SK-N-DZ (cell line): ENCODE measurements around the gene FLYWCH1.
"Not testable (repeated sequence)": the region's sequence is repeated elsewhere in the genome, so short reads cannot be mapped to it uniquely, and the experiment has no call there.

Experiments used
- DNase-seq: peaks from one replicate; pipeline ENCODE4 v3.0.0-alpha.2; 2015; ENCODE audit warnings: low spot score

Gene FLYWCH1

DNA sequence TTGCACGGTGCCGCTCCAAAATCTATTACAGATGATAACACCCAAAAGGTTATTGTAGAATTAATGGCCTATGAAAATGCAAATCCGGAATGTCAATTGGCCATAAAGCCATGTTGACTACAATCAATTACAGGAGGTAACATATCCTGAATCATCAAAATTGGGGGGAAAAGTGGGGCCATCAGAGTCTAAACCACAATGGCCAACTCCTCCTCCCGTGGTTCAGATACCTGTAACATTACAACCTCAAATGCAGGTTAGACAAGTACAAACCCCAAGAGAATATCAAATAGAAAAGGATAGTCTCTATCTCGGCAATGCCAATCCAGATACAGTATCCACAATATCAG, 14.9 kb downstream of the FLYWCH1 start:
- DNase-seq = no peak

DNA sequence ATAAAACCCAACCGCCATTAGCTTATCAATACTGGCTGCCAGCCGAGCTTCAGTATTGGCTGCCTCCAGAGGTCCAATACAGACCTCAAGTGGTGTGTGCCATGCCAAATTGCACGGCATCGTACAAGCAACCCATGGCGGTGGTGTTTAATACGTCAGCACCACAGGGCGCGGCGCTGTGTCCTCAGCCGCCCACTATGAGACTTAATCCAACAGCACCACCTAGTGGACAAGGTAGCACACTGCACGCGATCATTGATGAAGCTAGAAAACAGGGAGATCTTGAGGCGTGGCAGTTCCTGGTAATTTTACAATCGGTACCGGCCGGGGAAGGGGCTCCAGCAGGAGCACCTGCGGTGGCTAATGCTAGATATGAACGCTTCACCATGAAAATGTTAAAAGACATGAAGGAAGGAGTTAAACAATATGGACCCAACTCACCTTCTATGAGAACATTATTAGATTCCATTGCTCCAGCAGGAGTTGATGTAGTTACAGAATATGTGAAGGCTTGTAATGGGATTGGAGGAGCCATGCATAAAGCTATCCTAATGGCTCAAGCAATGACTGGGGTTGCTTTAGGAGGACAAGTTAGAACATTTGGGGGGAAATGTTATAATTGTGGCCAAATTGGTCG, 15.4 kb downstream of the FLYWCH1 start:
- peak; percentile 86 for DNase-seq

DNA sequence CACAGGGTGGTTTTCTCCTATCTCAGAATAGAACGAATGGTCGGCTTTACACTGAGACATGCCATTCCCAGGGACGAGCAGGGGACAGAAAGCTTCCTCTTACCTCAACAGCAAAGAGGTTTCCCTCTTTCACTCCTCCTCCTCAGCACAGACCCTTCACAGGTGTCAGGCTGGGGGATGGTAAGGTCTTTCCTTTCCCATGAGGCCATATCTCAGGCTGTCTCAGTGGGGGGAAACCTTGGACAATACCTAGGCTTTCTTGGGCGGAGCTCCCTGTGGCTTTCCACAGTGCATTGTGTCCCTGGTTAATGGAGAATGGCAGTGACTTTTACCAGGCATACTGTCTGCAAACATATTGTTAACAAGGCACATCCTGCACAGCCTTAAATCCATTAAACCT, 16.4 kb downstream of the FLYWCH1 start:
- DNase-seq = not testable (repeated sequence)

DNA sequence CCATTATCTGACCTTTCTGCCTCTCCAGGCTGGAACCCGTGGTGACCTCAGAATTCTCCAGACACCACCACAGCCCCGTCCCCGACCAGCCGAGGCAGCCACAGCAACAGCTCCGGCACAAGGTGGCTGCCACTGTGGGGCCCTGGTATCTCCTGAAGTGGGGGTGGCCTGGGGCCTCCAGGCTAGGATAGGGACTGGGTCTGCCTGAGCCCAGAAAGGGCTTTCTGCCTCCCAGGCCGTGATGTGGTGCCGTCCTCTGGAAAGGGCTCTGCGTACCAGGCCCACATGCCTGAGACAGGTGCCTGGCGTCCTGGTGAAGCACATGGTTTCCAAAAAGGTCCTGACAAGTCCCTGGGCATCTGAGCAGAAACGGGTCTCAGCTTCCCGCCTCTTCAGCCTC, 17.1 kb downstream of the FLYWCH1 start:
- DNase-seq = no peak

DNA sequence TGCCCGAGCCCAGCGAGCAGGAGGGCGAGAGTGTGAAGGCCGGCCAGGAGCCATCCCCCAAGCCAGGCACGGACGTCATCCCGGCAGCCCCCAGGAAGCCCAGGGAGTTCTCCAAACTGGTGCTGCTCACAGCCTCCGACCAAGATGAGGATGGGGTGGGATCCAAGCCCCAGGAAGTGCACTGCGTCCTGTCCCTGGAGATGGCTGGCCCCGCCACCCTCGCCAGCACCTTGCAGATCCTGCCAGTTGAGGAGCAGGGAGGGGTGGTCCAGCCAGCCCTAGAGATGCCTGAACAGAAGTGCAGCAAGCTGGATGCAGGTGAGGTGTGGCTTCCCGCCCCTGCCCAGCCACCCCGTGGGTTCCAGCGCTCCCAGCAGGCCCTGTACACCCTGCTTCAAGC, 18.0 kb downstream of the FLYWCH1 start:
- DNase-seq = no peak

DNA sequence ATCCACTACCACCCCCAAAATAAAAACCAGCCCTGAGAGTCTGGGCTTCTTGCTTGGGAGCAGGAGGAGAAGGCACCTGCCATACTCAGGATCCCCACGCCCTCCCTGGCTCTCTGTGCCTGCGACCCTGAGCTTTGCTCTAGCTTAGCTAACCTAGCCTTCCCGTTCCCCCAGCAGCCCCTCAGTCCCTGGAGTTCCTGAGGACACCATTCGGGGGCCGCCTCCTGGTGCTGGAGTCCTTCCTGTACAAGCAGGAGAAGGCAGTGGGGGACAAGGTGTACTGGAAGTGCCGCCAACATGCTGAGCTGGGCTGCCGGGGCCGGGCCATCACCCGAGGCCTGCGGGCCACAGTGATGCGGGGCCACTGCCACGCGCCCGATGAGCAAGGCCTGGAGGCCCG, 18.5 kb downstream of the FLYWCH1 start:
- DNase-seq = no peak

DNA sequence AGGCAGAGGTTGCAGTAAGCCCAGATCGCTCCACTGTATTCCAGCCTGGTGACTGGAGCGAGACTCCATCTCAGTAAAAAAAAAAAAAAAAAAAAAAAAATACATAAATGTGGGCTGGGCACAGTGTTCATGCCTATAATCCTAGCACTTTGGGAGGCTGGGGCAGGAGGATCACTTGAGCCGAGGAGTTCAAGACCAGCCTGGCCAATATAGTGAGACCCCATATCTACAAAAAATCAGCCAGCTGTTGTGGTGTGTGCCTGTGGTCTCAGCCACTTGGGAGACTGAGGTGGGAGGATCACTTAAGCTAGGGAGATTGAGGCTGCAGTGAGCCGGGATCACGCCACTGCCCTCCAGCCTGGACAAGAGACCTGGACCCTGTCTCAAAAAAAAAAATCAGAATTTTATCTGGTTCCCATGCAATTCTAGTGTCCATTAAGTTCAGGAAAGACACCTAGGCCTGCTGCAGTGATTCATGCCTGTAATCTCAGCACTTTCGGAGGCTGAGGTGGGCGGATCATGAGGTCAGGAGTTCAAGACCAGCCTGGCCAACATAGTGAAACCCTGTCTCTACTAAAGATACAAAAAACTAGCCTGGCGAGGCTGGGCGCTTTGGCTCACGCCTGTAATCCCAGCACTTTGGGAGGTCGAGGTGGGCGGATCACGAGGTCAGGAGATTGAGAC, 19.6 kb downstream of the FLYWCH1 start:
- not testable (repeated sequence) for DNase-seq

DNA sequence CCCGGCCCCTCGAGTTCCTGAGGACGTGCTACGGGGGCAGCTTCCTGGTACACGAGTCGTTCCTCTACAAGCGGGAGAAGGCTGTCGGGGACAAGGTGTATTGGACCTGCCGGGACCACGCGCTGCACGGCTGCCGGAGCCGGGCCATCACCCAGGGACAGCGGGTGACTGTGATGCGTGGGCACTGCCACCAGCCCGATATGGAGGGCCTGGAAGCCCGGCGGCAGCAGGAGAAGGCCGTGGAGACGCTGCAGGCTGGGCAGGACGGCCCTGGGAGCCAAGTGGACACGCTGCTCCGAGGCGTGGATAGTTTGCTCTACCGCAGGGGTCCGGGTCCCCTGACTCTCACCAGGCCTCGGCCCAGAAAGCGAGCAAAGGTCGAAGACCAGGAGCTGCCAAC, 21.4 kb downstream of the FLYWCH1 start:
- DNase-seq = no peak

DNA sequence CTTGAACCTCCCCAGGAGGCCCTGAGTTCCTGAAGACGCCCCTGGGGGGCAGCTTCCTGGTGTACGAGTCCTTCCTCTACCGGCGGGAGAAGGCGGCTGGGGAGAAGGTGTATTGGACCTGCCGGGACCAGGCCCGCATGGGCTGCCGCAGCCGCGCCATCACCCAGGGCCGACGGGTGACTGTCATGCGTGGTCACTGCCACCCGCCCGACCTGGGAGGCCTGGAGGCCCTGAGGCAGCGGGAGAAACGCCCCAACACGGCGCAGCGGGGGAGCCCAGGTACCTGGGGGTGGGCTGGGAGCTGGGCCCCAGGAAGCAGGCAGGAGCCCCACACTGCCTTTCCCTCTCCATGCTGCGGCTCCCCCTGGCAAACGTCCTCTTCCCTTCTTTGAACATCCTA, 22.0 kb downstream of the FLYWCH1 start:
- DNase-seq = no peak

DNA sequence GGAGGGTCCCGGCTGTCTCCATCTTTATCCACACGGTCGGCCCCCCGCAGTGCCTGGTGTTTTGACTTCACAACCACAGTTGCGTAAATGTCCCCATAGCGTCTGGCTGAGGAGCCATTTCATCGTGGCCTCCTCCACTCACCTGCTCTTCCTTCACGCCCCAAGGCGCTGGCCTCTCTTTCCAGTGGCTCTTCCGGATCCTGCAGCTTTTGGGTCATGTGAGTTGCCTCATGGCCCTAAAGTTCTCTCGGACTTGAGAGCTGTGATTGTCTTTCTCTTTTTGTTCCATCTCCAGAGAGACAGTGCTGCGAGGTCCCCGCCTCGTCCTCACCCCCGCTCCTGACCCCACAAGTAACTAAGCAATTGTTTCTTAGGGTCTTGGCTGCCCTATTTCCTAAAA, 22.7 kb downstream of the FLYWCH1 start:
- no peak for DNase-seq

DNA sequence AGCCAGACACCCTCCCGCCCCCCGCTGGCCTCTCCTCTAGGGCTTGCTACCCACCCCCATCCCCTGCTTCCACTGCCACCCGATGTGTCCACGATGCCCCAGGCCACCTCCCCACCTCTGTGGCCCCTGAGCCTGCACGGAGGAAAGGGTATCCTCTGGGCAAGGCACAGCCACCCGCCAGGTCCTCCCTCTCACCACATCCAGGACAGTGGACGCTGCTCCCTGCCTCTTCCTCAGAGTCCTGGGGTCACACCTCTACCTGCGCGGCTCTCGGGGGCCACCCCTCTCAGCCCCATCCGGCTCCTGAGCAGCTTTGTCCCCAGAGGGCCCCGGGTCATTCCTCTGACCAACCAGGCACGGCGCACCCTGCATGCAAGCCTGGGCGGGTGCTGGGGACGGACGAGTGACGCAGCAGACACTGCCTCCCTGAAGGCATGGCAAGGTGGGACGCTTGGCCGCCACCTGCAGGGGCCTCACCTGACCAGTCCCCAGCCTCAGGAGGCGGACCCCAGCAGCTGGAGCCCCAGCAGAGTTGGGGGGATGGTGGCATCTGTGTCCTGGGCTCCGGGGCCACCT, 24.8 kb downstream of the FLYWCH1 start:
- DNase-seq = no peak

DNA sequence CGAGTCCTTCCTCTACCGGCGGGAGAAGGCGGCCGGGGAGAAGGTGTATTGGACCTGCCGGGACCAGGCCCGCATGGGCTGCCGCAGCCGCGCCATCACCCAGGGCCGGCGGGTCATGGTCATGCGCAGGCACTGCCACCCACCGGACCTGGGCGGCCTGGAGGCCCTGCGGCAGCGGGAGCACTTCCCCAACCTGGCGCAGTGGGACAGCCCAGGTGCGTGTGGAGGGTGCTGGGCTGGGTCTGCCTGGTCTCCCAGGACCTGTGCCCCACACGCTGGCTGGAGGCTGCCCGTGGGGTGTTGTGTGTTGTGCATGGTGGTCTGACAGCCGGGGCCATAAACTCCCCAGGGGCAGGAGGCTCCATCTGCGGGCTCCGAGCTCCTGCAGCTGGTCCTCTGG, 25.4 kb downstream of the FLYWCH1 start:
- no peak for DNase-seq

DNA sequence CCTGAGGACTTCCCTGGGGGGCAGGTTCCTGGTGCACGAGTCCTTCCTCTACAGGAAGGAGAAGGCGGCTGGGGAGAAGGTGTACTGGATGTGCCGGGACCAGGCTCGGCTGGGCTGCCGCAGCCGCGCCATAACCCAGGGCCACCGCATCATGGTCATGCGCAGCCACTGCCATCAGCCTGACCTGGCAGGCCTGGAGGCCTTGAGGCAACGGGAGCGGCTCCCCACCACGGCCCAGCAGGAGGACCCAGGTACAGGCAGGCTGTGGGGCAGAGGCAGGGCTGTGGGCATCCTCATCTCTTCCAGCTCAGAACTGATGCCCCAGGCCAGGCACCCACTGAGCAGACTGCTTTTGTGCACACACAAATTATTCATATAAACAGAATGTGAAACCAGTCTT, 26.5 kb downstream of the FLYWCH1 start:
- DNase-seq = no peak

DNA sequence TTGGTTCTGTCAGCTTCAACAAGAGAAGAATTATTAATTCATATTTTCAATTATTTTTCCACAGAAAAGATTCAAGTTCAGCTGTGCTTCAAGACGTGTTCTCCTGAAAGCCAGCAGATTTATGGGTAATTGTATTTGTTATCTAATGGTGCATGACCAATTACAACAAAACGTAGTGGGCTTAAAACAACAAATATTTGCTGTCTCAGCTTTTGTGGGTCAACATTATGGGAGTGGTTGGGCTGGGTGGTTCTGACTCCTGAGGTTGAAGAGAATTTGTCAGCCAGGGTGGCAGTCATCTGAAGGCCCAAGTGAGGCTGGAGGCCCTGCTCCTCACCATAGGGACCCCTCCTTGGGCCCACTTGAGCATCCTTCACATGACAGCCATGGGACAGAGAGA, 28.2 kb downstream of the FLYWCH1 start:
- no peak for DNase-seq

DNA sequence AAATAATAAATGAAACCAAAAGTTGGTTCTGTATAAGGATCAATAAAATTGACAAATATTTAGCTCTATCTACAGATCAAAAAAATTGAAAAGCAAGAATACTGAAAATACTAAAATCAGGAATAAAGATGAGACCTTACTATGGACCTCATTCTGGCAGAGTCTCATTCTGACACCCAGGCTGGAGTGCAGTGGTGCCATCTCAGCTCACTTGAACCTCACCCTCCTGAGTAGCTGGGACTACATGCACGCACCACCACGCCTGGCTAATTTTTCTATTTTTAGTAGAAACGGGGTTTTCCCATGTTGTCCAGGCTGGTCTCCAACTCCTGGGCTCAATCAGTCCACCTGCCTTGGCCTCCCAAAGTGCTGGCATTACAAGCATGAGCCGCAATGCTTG, 30.3 kb downstream of the FLYWCH1 start:
- DNase-seq = no peak

DNA sequence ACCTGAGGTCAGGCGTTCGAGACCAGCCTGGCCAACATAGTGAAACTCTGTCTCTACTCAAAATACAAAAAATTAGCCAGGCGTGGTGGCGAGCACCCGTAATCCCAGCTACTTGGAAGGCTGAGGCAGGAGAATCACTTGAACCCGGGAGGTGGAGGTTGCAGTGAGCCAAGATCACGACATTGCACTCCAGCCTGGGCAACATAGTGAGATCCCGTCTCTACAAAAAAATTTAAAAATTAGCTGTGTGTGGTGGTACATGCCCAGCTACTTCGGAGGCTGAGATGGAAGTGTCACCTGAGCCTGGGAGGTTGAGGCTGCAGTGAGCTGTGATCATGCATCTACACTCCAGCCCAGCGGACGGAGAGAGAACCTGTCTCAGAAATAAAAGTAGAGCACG, 32.0 kb downstream of the FLYWCH1 start:
- not testable (repeated sequence) for DNase-seq

DNA sequence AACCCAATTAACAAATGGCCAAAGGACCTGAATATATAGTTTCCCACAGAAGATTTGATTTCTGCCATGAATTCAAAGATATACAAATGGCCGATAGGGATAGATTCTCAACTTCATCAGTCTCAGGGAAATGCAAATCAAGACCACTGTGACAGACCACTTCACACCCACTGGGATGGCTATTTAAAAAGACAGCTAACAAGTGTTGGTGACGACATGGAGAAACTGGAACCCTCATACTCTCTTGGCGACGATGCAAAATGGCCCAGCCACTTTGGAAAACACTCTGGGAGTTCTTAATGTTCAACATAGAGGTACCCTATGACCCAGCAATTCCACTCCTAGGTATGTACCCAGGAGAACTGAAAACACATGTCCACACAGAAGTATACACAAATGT, 34.9 kb downstream of the FLYWCH1 start:
- no peak for DNase-seq

DNA sequence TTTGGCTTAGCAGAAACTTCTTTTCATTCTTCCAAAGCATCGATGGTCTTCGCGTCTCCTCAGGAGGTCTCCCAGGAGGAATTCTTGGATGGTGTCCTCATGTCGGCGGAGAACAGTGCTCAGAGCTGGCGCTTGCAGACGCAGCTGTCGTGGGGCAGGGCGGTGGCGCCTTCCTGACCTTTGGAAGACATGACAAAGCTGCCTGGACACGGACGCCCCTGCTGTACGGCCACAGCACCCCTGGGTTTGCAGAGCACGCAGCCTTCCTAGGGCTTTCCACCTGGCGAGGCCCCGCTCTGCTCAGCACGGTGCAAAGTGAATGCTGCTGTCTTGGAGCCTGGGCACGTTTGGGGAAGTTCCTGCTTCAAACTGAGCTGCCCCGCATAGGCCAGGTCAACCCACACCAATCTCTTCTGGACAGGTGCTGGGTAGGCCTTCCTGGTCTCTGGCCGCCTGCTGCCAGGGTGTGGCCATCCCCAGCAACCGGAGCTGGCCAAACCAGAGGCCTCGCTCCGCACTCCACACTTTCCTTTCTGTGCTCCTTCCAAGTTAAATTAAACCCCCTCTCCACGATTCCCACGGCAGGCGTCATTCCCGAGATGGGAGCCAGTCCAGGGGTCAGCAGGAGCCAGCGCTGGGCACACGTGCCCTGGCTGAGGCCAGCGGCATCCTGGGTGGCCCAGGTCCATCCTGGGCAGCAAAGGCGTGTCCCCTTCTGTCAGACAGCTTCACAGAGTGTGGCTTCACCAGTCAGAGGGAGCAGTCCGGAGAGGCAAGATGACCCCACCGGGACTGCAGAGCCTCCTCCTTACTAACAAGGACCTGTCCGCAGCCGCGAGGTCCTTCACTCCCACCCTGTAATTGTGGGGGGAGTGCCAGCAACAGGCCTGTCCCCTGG, 37.3 kb downstream of the FLYWCH1 start:
- DNase-seq = no peak

DNA sequence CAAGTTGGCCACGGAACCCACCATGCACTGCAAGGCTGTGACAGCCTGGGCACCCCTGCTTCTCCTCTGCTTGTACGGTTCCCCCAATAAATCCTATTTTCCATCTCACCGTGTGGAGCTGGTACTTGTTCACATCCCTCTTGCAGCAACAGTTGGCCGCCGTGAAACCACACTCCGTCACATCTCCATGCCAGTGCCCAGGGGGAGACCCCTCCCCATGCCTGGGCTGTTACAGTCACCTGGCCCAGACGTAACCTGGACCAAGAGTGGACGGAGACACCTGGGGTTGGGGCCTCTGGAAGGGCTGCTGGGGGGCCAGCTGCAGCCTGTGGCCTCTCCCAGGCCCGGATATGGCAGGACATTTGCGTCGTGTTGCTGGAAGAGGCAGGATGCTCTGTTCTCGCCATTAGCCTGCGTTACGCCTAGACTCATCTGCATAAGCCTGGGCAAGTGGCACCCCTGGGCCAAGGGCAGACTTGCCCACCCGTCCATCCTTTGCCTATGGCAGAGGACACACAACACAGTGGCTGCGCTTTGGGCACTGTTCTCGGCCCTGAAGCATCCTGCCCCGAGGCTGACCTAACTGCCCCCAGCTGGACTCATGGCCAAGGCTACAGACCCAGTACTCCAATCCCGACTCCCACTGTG, 38.1 kb downstream of the FLYWCH1 start:
- no peak for DNase-seq

DNA sequence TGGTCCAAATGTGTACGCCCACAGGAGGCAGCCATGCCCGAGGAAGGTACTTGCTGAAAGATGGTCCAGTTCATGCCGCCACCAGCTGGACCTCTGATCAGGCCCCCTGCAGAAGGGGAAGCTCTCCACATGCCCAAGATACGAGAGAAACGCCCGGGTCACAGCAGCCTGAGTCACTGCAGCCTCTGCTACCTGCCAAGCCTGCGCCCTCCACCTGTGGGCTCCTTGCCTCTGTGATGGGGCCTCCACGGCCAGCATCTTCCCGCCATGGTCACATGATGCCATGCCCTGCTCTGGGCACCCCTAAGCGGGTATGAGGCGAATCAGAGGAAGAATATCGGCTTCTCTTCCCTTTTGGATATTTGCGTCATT, 38.6 kb downstream of the FLYWCH1 start:
- no peak for DNase-seq

DNA sequence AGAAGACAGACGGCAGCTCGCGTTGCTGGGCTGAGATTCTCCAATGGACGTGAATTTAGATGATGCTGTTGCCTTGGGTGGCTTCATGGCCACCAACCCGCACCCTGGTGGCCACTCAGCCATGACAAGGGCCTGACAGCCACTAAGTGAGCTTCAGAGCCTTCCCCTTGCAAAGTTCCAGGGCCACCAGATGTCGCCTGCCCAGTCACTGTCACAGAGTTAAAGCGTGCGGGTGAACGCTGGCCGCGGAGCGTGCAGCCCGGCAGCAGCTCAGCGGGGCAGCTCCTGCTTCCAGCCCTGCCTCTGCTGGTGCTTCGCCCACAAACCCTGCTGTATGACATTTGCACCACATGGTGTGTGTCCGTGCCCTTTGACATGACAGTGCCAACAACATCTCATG, 39.0 kb downstream of the FLYWCH1 start:
- no peak for DNase-seq

DNA sequence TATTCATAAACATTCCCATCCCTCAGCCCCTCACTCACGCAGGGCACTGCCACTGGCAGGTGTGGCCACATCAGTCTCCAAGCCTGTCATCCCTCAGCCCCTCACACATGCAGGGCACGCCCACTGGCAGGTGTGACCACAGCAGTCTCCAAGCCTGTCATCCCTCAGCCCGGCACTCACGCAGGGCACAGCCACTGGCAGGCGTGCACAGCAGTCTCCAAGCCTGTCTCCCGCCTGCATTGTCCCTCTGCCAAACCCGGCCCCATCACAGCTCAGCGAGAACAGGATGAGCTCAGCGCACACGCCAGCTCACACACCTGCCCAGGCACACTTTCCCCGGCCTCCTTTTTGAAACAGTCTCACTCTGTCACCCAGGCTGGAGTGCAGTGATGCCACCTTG, 40.9 kb downstream of the FLYWCH1 start:
- DNase-seq = no peak
